Adrenal gland (tissue), 5 donors: Measurements from ENCODE around the gene CSNK2B.

Experiments used
- CTCF ChIP-seq, 6 experiments: fragments of 450-650 bp in 4 of 6; fragments of 200-600 bp in 2 of 6; sonication (generic) in 1 of 6; IDR thresholded peaks; 1 replicate in 5 of 6; 2 replicates in 1 of 6; pipeline versions ENCODE4 v1.5.1 to v1.8.0; 2016 to 2021; ENCODE audit warnings: antibody characterized with exemption in 6 of 6, mild to moderate bottlenecking in 2 of 6, moderate library complexity in 1 of 6
- POLR2A ChIP-seq, 2 donors: fragments of 450-650 bp; IDR thresholded peaks; one replicate each; pipeline ENCODE4 v1.6.1; 2017; ENCODE audit warnings: antibody characterized with exemption in 2 of 2, mild to moderate bottlenecking in 2 of 2, moderate library complexity in 1 of 2
- donor health status: DM: no; HTN: no; CAD: no.

DNA sequence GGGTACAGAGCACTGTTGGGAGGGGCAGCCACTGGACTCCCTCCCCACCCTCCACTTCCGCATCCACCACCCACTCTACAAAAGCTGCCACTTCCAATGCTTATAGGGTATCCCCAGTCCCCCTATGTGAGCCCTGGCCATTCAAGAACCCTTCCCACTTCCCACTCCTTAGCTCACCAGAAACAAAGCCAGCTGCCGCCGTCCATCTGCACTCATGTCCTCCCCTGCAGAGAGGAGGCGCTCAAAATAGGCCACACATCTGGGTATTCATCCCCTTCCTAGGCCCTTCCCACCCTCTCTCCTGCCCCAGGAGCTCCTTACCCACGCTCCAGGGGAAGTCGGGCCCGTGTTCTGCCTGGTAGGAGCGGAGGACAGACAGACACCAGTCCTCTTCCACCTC lies 21.4 kb downstream of the CSNK2B start:
- TF ChIP-seq POLR2A (IDR thresholded peaks at IDR 0.05) (no peak), CTCF (IDR thresholded peaks at IDR 0.05) (no peak)
